GM19099 (cell line): ENCODE results near the gene FLNB.

ENCODE experiments used
- POLR2A ChIP-seq: IDR thresholded peaks from 3 replicates; pipeline ENCODE4 v1.6.1; 2011; ENCODE audit warnings: low read depth; ENCODE audit not compliant: insufficient read length; ENCODE audit errors: extremely low read depth

The FLNB gene

DNA sequence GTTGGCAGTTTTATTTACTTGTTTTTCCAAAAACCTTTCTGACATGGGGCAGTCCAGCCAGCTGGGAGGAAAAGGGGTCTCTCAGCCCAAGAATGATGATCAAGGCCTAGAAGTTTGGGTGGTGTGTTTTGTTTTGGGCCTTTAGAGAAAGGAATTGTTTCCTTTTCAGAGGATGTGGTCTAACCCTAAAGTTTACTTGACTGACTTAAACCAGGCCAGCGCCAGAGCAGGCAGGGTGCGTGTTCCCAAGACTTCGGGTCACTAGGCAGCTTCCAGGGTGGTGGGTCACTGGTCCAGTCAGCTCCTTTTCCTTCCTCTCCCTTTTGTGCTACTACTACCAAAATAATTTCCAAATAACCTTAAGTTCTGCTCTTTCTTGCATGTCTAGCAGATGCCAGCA, 4.9 kb downstream of the FLNB start:
- TF ChIP-seq POLR2A, result no peak

DNA sequence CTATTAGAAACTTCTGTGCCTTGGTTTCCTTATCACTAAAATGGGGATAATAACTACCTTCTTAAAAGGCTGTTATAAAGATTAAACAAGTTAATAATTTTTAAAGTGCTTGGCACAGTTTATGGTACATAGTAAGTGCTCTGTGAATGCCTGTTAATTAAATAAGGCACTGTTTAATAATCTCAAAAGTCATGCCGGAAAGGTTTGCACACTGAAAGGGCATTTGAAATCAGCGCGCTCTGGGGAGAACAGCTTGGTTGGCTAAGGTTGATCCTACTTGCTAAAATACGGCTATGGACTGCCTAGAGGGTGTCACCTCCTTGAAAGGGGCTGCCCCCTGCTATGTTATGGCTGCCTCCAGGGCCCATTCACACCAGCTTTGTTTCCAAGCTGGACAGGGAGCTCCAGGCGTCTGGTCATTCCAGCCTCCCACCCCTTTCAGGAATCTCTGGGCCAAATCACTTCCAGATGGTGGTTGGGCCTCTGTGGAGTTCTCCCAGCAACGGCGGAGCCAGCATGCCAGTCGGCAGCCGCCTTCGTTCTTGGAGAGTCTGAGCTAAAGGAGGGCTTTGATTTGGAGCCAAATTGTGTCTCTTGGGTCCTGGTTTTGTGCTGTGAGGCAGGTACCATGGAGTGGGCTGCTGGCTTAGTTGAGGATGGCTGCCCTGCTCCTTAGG, 5.9 kb downstream of the FLNB start:
- TF ChIP-seq POLR2A, result no peak

DNA sequence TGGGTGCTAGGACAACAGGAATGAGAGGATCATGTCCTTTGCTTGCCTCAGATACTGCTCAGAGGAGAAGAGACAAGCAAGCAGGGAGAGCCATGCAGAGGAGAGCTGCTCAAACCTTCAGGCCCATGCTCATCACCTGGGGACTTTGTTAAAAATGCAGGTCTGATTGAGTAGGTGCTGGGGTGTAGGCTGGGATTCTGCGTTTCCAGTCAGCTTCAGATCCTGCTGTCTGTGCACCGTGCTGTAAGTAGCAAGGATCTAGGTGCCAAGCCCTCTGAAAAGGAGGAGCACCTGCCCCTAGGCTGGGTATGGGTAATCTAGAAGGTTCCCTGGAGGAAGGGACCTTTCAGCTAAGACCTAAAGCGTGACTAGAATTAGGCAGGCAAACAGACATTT, 7.3 kb downstream of the FLNB start:
- TF ChIP-seq POLR2A, result no peak

DNA sequence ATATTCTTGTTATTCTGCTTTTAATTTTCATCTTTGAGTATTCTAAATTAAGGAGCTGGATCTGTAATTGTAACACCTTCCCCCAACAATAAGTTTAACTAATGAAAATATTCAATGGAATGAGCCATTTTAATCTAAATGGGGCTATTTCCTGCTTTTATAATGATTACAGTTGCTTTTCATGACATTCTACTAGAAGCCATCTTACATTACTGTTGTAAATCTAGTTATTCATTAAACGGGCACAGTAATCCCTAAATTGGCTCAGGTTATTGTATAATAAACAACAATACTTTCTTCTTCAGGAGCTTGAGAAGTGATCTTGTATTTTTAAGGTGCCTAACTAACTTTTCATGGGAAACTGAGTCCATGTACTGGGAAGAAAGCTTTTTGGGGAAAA, 8.5 kb downstream of the FLNB start:
- no peak for TF ChIP-seq POLR2A

DNA sequence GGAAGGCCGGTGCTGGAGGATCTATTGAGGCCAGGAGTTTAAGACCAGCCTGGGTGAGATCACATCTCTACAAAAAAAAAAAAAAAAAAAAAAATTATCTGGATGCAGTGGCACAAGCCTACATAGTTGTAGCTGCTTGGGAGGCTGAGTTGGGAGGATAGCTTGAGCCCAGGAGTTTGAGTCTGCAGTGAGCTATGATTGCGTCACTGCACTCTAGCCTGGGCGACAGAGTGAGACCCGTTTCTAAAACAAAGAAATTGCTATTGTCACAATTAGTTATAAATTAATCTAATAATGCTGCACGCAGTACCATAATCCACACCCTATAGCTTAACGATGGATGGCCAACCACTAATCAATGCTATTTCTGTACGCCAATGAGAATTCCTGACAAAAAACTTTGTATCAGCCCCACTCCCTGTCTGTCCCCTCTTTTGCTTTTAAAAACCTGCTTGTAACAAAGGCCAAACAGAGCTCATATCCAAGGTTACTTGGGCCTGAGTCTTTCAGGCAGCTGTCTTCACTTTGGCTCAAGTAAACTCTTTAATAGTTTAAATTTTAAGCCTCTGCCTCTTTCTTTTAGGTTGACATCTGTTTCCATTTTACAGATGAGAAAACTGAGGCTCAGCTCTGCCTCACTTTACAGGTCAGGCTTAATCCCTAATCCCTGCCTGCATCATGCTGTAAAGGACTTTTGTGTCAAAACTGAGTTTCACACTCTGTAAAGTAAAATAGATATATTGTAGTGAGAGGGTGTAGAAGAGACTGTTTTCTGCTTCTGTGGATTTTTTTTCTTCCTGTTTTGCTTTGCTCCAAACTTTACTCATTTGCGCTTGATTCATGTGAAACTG, 10.9 kb downstream of the FLNB start:
- TF ChIP-seq POLR2A, result no peak

DNA sequence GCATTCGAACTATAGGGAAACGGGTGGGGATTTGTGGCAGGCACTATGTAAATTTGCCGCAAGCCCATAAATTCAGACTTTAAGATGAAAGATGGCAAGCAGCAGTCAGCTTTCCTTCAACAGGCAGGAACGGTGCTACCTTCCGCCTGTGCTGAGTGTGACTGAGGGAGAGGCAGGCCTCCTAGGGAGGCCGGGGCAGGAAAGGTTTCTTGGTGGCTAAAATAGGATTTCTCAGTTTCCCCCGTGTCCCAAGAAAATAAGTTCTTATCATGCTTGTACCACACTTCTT, 12.5 kb downstream of the FLNB start:
- TF ChIP-seq POLR2A, result no peak

DNA sequence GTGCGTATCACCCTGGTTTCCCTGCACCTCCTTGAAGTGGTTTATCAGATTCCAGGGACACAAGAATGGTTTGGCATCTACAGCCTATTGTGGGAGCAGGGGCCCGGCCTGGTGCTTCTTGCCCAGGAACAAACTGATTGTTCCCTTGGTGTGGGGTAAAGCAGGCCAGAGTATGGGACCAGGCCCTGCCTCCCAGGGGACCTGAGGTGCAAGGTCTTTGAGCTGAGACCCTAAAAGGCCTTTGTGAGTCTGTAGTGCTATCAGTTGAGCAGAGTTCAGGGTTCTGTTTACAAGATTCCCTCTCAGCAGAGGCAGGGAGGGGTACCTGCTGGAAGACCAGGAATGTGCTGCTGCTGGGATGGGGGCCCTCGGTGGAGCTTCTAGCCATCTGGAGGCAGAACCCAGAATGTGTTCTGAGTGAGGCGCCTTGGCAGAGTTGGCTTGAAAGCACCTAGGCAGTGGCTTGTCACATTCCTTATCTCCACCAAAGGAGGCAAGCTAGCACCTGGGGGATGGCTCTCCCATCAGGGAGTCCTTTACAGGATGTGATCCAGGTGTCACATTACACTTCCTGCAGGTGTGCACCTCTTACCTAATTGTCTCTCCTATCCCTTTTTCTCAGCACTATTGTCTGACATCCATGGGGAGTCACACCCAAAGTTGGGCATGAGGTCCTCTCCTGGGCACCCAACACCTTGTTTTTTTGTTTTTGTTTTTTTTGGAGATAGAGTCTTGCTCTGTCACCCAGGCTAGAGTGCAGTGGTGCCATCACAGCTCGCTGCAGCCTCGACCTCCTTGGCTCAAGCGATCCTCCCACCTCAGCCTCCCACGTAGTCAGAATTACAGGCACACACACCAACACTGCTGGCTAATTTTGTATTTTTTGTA, 13.1 kb downstream of the FLNB start:
- no peak for TF ChIP-seq POLR2A

DNA sequence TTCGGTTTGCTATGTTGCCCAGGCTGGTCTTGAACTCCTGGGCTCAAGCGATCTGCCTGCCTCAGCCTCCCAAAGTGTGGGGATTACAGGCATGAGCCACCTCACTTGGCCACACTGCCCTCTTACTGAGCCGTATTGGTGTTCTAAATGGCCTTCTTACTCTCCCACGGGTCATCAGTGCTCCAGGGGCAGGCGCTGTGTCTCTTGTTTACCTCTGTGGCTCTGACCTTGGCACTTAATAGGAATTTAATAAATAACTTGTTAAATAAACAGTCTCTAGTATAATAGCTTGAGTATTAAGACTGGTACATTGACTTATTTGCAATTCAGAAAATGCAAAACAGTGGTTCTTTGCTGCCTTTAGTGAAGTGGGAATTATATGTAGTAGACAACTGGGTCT, 13.7 kb downstream of the FLNB start:
- no peak for TF ChIP-seq POLR2A

DNA sequence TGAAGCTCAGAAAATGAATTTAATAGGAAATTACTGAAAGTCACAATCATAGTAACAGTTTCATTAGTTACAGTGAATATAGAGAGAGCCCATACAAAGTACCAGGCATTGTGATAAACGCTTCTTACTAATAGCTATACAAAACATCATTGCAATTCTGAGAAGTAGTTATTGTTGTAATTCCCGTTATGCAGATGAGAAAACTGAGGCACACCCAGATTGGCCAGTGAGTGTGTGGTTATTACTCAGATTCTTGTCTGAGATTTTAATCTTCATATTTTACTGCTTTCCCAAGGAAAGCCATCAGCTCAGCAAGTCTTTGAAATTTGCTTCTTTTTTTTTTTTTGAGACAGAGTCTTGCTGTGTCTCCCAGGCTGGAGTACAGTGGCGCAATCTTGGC, 14.3 kb downstream of the FLNB start:
- no peak for TF ChIP-seq POLR2A

DNA sequence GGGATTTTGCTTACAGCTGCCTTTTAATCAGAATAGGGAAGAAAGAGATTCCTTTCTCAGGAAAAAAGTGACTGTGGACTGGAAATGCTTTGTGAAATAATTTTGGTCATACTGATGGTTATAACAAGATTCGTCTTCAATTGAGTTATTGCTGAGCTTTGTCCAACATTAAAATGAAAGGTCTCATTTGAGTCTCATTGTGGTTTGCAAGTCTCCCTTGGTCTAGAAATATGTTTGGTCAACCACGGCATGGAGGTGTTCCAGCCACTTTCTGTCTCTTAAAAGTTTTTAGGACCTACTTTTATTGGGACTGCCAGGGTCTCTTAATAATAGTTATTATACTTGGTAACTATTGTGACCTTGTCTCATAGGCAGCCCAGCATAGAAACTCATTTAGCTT, 15.3 kb downstream of the FLNB start:
- TF ChIP-seq POLR2A, result no peak

DNA sequence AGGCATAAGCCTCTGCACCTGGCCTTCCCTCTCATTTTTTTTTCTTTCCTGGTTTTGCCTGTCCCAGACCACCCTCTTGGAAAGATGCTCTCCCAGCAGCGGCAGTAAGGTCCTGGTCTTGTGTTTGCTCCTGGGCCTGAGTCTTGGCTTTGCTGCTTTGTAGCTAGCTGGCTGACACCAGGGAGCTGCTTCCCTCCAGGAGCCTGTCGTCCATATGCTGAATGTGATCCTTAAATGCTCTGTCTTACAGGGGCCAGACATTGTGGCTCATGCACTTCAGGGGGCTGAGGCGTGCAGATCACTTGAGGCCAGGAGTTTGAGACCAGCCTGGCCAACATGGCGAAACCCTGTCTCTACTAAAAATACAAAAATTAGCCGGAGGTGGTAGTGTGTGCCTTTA, 17.2 kb downstream of the FLNB start:
- no peak for TF ChIP-seq POLR2A

DNA sequence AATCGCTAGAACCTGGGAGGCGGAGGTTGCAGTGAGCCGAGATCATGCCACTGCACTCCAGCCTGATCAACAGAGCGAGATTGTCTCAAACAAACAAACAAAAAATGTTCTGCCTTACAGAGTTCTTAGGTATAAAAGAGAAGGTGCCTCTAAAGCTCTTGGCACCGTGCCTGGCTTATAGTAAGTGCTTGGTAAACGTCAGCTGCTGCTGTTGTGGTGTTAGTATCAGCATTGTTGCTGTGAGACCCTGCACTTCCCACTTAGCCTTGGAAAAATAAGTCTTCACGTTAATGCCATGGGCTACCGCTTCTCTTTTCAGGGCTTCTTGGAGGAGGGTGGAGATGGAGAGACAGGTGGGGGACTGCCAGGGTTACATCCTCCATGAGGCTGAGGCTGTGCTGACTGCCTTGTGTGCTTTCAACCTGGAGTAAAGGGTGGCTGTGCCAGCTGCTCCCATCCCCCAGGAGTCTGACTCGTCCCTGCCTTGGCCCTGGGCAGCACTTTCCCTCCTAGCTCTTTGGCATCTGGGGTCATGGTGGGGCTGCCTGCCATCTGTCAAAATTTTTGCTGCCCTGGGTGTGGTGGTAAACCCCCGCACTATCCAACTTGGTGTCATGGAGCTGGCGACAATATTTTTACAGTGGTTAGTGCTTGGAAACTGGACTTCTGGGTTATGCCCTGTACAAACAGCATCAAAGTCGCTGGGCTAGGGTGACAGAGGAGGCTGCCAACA, 17.8 kb downstream of the FLNB start:
- TF ChIP-seq POLR2A, result no peak

DNA sequence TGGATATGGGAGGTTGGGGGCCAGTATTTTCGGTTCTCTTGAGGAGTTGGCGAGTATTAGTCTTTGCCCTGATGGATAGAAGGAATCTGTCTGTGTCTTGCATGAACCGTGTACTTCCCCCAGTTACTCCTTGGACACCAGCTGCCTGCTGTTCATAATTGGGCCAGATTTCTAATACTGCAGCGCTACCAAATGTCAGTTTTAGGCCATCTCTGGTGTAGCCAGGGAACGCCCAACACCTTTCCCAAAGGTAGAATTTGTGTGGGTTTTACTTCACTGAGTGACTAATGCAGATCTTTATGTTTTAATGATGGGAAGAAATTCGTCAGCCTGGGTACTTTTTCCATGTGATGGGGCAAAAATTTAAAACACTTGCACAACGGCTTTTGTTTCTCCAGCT, 18.4 kb downstream of the FLNB start:
- TF ChIP-seq POLR2A, result no peak

DNA sequence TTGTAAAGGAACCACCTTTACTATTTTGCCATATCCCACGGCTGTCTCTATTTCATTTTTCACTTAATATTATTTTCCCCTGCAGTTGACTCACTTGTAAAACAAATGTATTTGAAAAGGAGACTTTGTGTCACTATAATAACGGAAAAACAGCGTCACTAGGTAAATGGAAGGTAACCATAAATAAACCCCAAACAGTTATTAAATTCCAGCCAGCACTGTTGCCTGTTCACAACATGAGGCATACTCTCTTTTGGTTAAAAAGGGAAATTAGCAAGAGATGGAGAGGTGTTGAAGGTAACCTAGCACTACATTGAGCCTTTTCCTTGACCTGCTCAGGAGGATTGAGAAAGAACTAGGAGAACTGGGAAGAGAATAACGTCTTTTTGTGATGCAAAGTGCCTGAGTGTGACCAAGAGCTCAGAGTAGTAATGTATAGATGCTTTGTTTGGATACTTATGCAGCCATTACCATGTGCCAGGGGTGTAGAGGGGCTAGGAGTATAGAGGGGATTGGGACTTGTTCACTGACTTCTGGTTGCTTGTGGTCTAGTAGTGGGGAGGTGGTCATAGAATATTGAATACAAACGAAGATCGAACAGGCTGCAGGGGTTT, 19.6 kb downstream of the FLNB start:
- TF ChIP-seq POLR2A, result no peak

DNA sequence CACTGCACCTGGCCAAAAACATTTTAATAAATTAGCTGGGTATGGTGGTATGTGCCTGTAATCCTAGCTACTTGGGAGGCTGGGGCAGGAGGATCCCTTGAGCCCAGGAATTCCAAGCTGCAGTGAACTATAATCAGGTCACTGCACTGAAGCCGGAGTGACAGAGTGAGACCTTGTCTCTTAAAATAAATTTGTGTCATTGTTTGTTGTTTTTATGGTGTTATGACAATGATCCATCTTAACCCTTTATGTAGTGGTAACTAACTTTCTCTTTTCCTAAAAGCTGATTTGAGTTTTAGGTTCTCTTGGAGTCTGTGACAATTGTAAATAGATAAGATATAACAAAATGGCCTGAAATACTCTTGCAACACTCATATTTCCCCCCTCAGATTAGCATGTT, 20.7 kb downstream of the FLNB start:
- TF ChIP-seq POLR2A, result no peak
